PFSK-1 (cell line): ENCODE data around the gene NLGN3.

ENCODE experiments used
- POLR2AphosphoS5 ChIP-seq: IDR thresholded peaks from 2 replicates; pipeline ENCODE4 v1.6.1; 2012; ENCODE audit warnings: low read depth, mild to moderate bottlenecking, control low read depth, low read length, moderate library complexity
- SIN3A ChIP-seq: IDR thresholded peaks from 2 replicates; pipeline ENCODE4 v1.6.1; 2012; ENCODE audit warnings: mild to moderate bottlenecking, low read length, moderate library complexity, borderline replicate concordance; ENCODE audit not compliant: insufficient read depth
- TAF1 ChIP-seq: IDR thresholded peaks from 2 replicates; pipeline ENCODE4 v1.6.1; 2012; ENCODE audit warnings: low read length, control low read depth, borderline replicate concordance; ENCODE audit not compliant: insufficient read depth

- TF ChIP-seq TAF1 = no peak
- TF ChIP-seq POLR2AphosphoS5 = no peak
- TF ChIP-seq SIN3A = no peak
Measured at GRCh38 chrX:71181558-71181909, 36.9 kb downstream of the NLGN3 start.
